Panc1 (cell line): ENCODE measurements around the gene SRSF3. TPM values are rescaled to one million over a fixed set of nuclear protein-coding genes. Genes with fewer than 3 reads are reported as not detected.

Experiments used
- ATAC-seq: fragments of 200-7000 bp; cut with Tn5 transposase; 2 replicates; pipeline ENCODE4 v1.9.1; 2020; ENCODE audit warnings: mild to moderate bottlenecking, moderate library complexity
- BruUV-seq: library from RNA; stranded (reverse); fragments of 400-500 nt; replicated peaks from 2 replicates; lab custom pipeline; 2021; lab: Mats Ljungman, UMichigan
- CTCF ChIA-PET: fragments of 300-600 bp; sonication (Branson Sonifier 250); formaldehyde crosslinking; loops from one replicate; lab custom pipeline; 2022; ENCODE audit warnings: antibody characterized with exemption; lab: Charles Lee
- POLR2A ChIA-PET: fragments of 300-600 bp; sonication (Branson Sonifier 250); formaldehyde crosslinking; loops from one replicate; lab custom pipeline; 2022; ENCODE audit warnings: antibody characterized with exemption; lab: Charles Lee
- DNase-seq: peaks from one replicate; pipeline ENCODE4 v3.0.0-alpha.2; 2010; ENCODE audit warnings: low read depth, low spot score
- H3K27ac ChIP-seq: 2 replicates; pipeline ENCODE4 v1.5.1; 2011; ENCODE audit warnings: mild to moderate bottlenecking, low read length, inconsistent platforms
- H3K27me3 ChIP-seq: fragments of 200-500 bp; sonication (Bioruptor generic); 2 replicates; pipeline ENCODE4 v1.6.0; 2014; ENCODE audit warnings: low read length, inconsistent platforms; ENCODE audit not compliant: control insufficient read depth, insufficient read depth
- H3K36me3 ChIP-seq: fragments of 200-500 bp; sonication (Bioruptor generic); 2 replicates; pipeline ENCODE4 v1.5.1; 2014; ENCODE audit warnings: inconsistent platforms, mild to moderate bottlenecking, low read length, moderate library complexity; ENCODE audit not compliant: control insufficient read depth, insufficient read depth
- H3K4me1 ChIP-seq: 2 replicates; pipeline ENCODE4 v1.5.1; 2011; ENCODE audit warnings: inconsistent platforms, mild to moderate bottlenecking, low read length, moderate library complexity; ENCODE audit not compliant: control insufficient read depth, insufficient read depth
- H3K4me3 ChIP-seq, 2 experiments: 2 replicates each; pipeline ENCODE4 v1.5.1; 2011 to 2012; ENCODE audit warnings: low read depth in 2 of 2, low read length in 2 of 2, mild to moderate bottlenecking in 2 of 2, inconsistent platforms in 1 of 2, moderate library complexity in 1 of 2
- H3K9me3 ChIP-seq: fragments of 200-500 bp; sonication (Bioruptor generic); 2 replicates; pipeline ENCODE4 v1.5.1; 2014; ENCODE audit warnings: low read depth, mild to moderate bottlenecking, inconsistent platforms, low read length, moderate library complexity; ENCODE audit not compliant: control insufficient read depth, insufficient read depth
- CTCF ChIP-seq: fragments of 450-650 bp; IDR thresholded peaks from 2 replicates; pipeline ENCODE4 v1.5.1; 2017; ENCODE audit warnings: mild to moderate bottlenecking
- POLR2AphosphoS5 ChIP-seq: IDR thresholded peaks from 2 replicates; pipeline ENCODE4 v1.6.1; 2012; ENCODE audit warnings: mild to moderate bottlenecking, low read depth, low read length, moderate library complexity
- REST ChIP-seq, 2 experiments: IDR thresholded peaks; 2 replicates each; pipeline ENCODE4 v1.6.1; 2011 to 2012; ENCODE audit warnings: low read depth in 2 of 2, control low read depth in 1 of 2, low read length in 1 of 2, mild to moderate bottlenecking in 1 of 2, moderate library complexity in 1 of 2; ENCODE audit not compliant: insufficient read depth in 1 of 2
- SIN3A ChIP-seq: IDR thresholded peaks from 2 replicates; pipeline ENCODE4 v1.6.1; 2012; ENCODE audit warnings: low read depth, mild to moderate bottlenecking, low read length, moderate library complexity, borderline replicate concordance; ENCODE audit not compliant: insufficient read depth
- TCF7L2 ChIP-seq: IDR thresholded peaks from 2 replicates; pipeline ENCODE4 v1.6.1; 2011; ENCODE audit warnings: mild to moderate bottlenecking, low read depth, low read length, inconsistent platforms
- in situ Hi-C: cut with HindIII; loops from 2 replicates; pipeline ENCODE4 v1.10.0; 2016; ENCODE audit warnings: low sequenced_read_pairs, low pct_unique_long_range_greater_than_20kb
- intact Hi-C: fragments of 100-400 bp; cut with micrococcal nuclease; formaldehyde crosslinking; loops from one replicate; pipeline ENCODE4 v1.10.0; 2022; ENCODE audit not compliant: unreplicated experiment
- total RNA-seq: library from RNA; stranded (reverse); gene quantifications from one replicate; pipeline ENCODE4 v1.2.1, GENCODE V29; 2021; ENCODE audit not compliant: unreplicated experiment

Gene SRSF3
- total RNA-seq, 1 experiment from 2014 or later, result 356 TPM

- in situ Hi-C loops (no loop called here), intact Hi-C loops (no loop called here)
- no peaks in the 10 kb centered on the region for H3K9me3 ChIP-seq
- no peak for DNase-seq
- POLR2A ChIA-PET, result interaction anchor here (0.6 kb wide), 1 partner anchor 200 kb away, joined by 6 read pairs; no protein-coding TSS in a partner anchor
- TF ChIP-seq POLR2AphosphoS5, result no peak
- no peak for TF ChIP-seq SIN3A
- no peak for TF ChIP-seq CTCF
- TF ChIP-seq REST (IDR thresholded peaks at IDR 0.05; ENCODE audit: insufficient read depth in 1 of 2, low read depth in 2 of 2, low read length in 1 of 2), result no peak
- no peak for TF ChIP-seq TCF7L2
- no peaks in the 10 kb centered on the region for H3K27me3 ChIP-seq
- H3K4me1 ChIP-seq, result no peaks in the 10 kb centered on the region; the same call in 1 of the 2 replicates
- H3K27ac ChIP-seq, result no peak overlapping the region
- no peak overlapping the region for H3K4me3 ChIP-seq
- no TSS peak for BruUV-seq
- ATAC-seq, result no peak
- CTCF ChIA-PET, result no interaction called here
- no peaks in the 10 kb centered on the region for H3K36me3 ChIP-seq
Measured at GRCh38 chr6:36563928-36564284, 30.3 kb upstream of the SRSF3 start.

- CTCF ChIA-PET, result no interaction called here
- intact Hi-C loops (no loop called here), in situ Hi-C loops (no loop called here)
- Histone ChIP-seq H3K36me3 (no peaks in the 10 kb centered on the region), H3K27me3 (no peaks in the 10 kb centered on the region), H3K27ac (no peak overlapping the region), H3K9me3 (no peaks in the 10 kb centered on the region), H3K4me3 (no peak overlapping the region), H3K4me1 (no peaks in the 10 kb centered on the region; the same call in 1 of the 2 replicates)
- TF ChIP-seq REST (IDR thresholded peaks at IDR 0.05; ENCODE audit: insufficient read depth in 1 of 2, low read depth in 2 of 2, low read length in 1 of 2) (no peak), SIN3A (no peak), TCF7L2 (no peak), POLR2AphosphoS5 (no peak), CTCF (no peak)
- POLR2A ChIA-PET, result interaction anchor here (0.7 kb wide), 1 partner anchor 70 kb away, joined by 3 read pairs; no protein-coding TSS in a partner anchor
- ATAC-seq (no peak), DNase-seq (no peak)
- no TSS peak for BruUV-seq
Measured at GRCh38 chr6:36566418-36566905, 27.7 kb upstream of the SRSF3 start.
